Mucosa of descending colon (tissue), 3 donors: ENCODE results near the gene PARD3B. TPM values are rescaled to one million over a fixed set of nuclear protein-coding genes. Genes with fewer than 3 reads are reported as not detected.

Experiments
- ATAC-seq: fragments of 200-7000 bp; cut with Tn5 transposase; one replicate; pipeline ENCODE4 v1.9.1; 2020; ENCODE audit warnings: mild to moderate bottlenecking, moderate library complexity
- DNase-seq, 3 donors: peaks; one replicate each; pipeline ENCODE4 v3.0.0-alpha.2; 2020
- H3K36me3 ChIP-seq: fragments of 200-600 bp; one replicate; pipeline ENCODE4 v1.8.0; 2021; ENCODE audit warnings: low read depth, mild to moderate bottlenecking
- H3K4me1 ChIP-seq: fragments of 200-600 bp; one replicate; pipeline ENCODE4 v1.8.0; 2021; ENCODE audit warnings: low read depth, mild to moderate bottlenecking
- H3K4me3 ChIP-seq: fragments of 200-600 bp; one replicate; pipeline ENCODE4 v1.8.0; 2021; ENCODE audit warnings: mild to moderate bottlenecking
- H3K9me3 ChIP-seq: fragments of 200-600 bp; one replicate; pipeline ENCODE4 v1.8.0; 2021; ENCODE audit warnings: mild to moderate bottlenecking
- CTCF ChIP-seq: fragments of 200-600 bp; IDR thresholded peaks from one replicate; pipeline ENCODE4 v1.8.0; 2022; ENCODE audit warnings: antibody characterized with exemption, mild to moderate bottlenecking
- intact Hi-C, 2 donors: fragments of 100-400 bp; cut with DNase I in 1 of 2; cut with micrococcal nuclease in 1 of 2; formaldehyde crosslinking; loops; one replicate each; pipeline versions ENCODE4 v1.11.0 to v1.11.1; 2022; cut with DNase I, micrococcal nuclease
- total RNA-seq, 3 donors: library from RNA; stranded (reverse); fragmentation: NEBNext Ultra II Directional in 2 of 3; extraction: Animal tissue kit (Norgen Biotek cat#: 25700) in 2 of 3; gene quantifications; one replicate each; pipeline versions ENCODE4 v1.2.1 to v1.2.4, GENCODE V29; 2021 to 2023
- donor health status: DM: no; HTN: no; CAD: no; lungs with moderate emphysema.
- donor health status: DM: no; HTN: no; CAD: no.
- donor health status: DM: no; HTN: yes; CAD: no.

PARD3B gene
- total RNA-seq, 3 donors from 2014 or later: 21.1 to 56.8 (median 44.0) TPM

GRCh38 chr2:205448189-205448588 lies 902.9 kb downstream of the PARD3B start:
- Histone ChIP-seq H3K36me3 (no peaks in the 10 kb centered on the region), H3K4me1 (no peaks in the 10 kb centered on the region), H3K9me3 (no peaks in the 10 kb centered on the region), H3K4me3 (no peak overlapping the region)
- intact Hi-C loops: no loop called here
- no peak for TF ChIP-seq CTCF
- ATAC-seq (no peak), DNase-seq (no peak)

GRCh38 chr2:205451901-205452512 lies 906.7 kb downstream of the PARD3B start:
- ATAC-seq: no peak
- no peak for DNase-seq
- H3K9me3 ChIP-seq: no peaks in the 10 kb centered on the region
- intact Hi-C loops: no loop called here
- no peak for TF ChIP-seq CTCF
- no peaks in the 10 kb centered on the region for H3K4me1 ChIP-seq
- no peaks in the 10 kb centered on the region for H3K36me3 ChIP-seq
- H3K4me3 ChIP-seq: no peak overlapping the region

DNA sequence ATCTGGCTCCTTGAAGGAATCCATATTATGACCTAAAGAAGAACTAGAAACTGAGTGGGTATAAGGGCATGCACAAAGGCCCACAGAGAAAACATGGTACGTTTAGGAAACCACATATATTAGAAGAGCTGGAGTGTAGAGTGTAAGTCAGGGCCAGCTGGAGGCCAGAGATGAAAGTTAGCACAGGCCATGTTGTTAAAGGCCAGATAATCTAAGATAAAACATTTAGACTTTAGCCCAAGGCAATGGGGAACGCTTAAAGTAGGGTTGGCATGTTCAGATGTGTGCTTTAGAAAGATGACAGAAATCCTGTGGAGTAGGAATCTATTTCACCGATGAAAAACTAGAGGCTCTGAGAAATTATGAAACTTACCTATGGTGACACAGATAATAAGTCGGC lies 907.9 kb downstream of the PARD3B start:
- DNase-seq (no peak), ATAC-seq (no peak)
- intact Hi-C loops: no loop called here
- H3K9me3 ChIP-seq: no peaks in the 10 kb centered on the region
- no peaks in the 10 kb centered on the region for H3K36me3 ChIP-seq
- no peaks in the 10 kb centered on the region for H3K4me1 ChIP-seq
- TF ChIP-seq CTCF: no peak
- H3K4me3 ChIP-seq: no peak overlapping the region

DNA sequence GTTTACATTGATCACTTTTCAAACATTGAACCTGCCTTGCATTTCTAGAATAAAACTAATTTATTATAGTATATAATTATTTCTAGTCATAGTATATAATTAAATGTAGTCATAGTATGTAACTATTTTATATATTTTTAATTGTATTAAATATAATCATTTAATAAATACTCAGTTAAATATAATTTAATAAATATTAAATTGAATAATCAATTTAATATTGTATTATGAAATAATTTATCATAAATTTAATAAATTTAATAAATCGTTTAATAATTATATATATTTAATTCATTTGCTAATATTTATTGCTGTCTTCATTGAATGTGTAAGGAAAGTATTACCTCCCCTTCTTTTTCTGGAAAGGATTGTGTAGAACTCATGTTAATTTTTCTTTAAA lies 911.4 kb downstream of the PARD3B start:
- Histone ChIP-seq H3K36me3 (no peaks in the 10 kb centered on the region), H3K4me3 (no peak overlapping the region), H3K9me3 (no peaks in the 10 kb centered on the region), H3K4me1 (no peaks in the 10 kb centered on the region)
- intact Hi-C loops: no loop called here
- DNase-seq: no peak
- no peak for TF ChIP-seq CTCF
- ATAC-seq: no peak

GRCh38 chr2:205460217-205460616 lies 914.9 kb downstream of the PARD3B start:
- no peak for ATAC-seq

More at GRCh38 chr2:205460217-205460616, 914.9 kb downstream of the PARD3B start:
- Histone ChIP-seq H3K9me3 (no peaks in the 10 kb centered on the region), H3K4me3 (no peak overlapping the region), H3K36me3 (no peaks in the 10 kb centered on the region), H3K4me1 (no peaks in the 10 kb centered on the region)
- no peak for TF ChIP-seq CTCF
- intact Hi-C loops: no loop called here
- DNase-seq: no peak
